ENCODE data around the gene WDR1.

The WDR1 gene

GRCh38 chr4:10066206-10066605 is 50.4 kb downstream of the WDR1 start:
- DNase-seq, result no peak

- DNase-seq, result no peak
Measured at GRCh38 chr4:10063544-10064300, 52.9 kb downstream of the WDR1 start.

- no peak for DNase-seq
Measured at GRCh38 chr4:10061650-10062415, 54.8 kb downstream of the WDR1 start.

GRCh38 chr4:10058371-10058770 is 58.2 kb downstream of the WDR1 start:
- DNase-seq, result no peak

GRCh38 chr4:10057023-10057395 is 59.6 kb downstream of the WDR1 start:
- DNase-seq, result no peak

GRCh38 chr4:10056334-10057022 is 60.1 kb downstream of the WDR1 start:
- DNase-seq, result no peak

GRCh38 chr4:10055871-10056270 is 60.7 kb downstream of the WDR1 start:
- DNase-seq, result no peak

GRCh38 chr4:10054571-10055041 is 62.0 kb downstream of the WDR1 start:
- no peak for DNase-seq

GRCh38 chr4:10053635-10054453 is 62.8 kb downstream of the WDR1 start:
- no peak for DNase-seq

GRCh38 chr4:10051517-10052135 is 65.0 kb downstream of the WDR1 start:
- no peak for DNase-seq

- DNase-seq, result no peak
Measured at GRCh38 chr4:10050721-10051120, 65.9 kb downstream of the WDR1 start.

GRCh38 chr4:10050261-10050661 is 66.3 kb downstream of the WDR1 start:
- no peak for DNase-seq

GRCh38 chr4:10048941-10049697 is 67.5 kb downstream of the WDR1 start:
- DNase-seq, result no peak

- DNase-seq, result no peak
Measured at GRCh38 chr4:10047967-10048366, 68.6 kb downstream of the WDR1 start.

GRCh38 chr4:10046471-10046870 is 70.1 kb downstream of the WDR1 start:
- no peak for DNase-seq

- DNase-seq, result no peak
Measured at GRCh38 chr4:10045481-10045880, 71.1 kb downstream of the WDR1 start.

GRCh38 chr4:10041036-10041435 is 75.6 kb downstream of the WDR1 start:
- DNase-seq, result no peak

GRCh38 chr4:10040049-10040892 is 76.3 kb downstream of the WDR1 start:
- DNase-seq, result no peak

GRCh38 chr4:10036807-10037342 is 79.7 kb downstream of the WDR1 start:
- no peak for DNase-seq

- no peak for DNase-seq
Measured at GRCh38 chr4:10035130-10035529, 81.5 kb downstream of the WDR1 start.

All from activated CD4-positive, alpha-beta T cell treated with anti-CD3 and anti-CD28 coated beads for 4 hours (primary cell).